Measurements from ENCODE around the gene TNIP2.

Gene TNIP2

DNA sequence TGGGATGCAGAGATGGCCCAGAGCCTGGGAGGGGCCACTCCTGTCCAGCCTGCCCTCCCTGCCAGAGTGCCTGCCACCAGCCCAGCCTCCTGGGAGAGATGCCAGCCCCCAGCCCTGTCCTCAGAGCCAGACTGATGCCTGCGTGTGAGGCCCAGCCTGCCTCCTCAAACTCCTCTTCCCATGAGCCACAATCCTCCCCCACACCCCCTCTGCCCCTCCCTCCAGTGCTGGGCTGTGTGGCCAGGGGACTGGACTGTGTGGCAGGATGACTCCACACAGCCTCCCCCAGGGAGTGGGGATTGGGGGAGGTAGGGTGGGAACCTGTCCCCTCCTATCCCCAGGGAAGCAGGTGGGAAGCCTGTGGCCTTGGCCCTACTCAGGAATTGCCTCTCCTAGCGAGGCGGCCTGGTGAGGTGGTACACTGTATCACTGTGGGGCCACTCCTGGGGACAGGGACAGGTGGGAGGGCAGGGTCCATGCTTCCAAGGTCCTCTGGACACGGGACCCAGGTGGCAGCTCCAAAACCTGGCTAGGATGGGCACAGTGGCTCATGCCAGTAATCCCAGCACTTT lies 32.5 kb upstream of the TNIP2 start:
- Histone ChIP-seq H3K9me2 (replicated peaks; ENCODE audit: insufficient read depth, low read length) (no peaks in the 10 kb centered on the region), H3F3A (ENCODE audit: insufficient read depth, low read length) (0 out of 2 replicates have a peak, but pooled peaks cover 5% of the 10 kb centered on the region), H3K9ac (ENCODE audit: low read length) (no peak overlapping the region), H3K27me3 (replicated peaks; ENCODE audit: insufficient read depth, low read length) (no peaks in the 10 kb centered on the region), H3K9me3 (replicated peaks; ENCODE audit: insufficient read depth, low read length) (no peaks in the 10 kb centered on the region), H3K4me3 (ENCODE audit: low read length) (no peak overlapping the region), H3K27ac (ENCODE audit: low read length) (no peak overlapping the region), H2AFZ (ENCODE audit: low read length) (no peak overlapping the region), H3K36me3 (replicated peaks; ENCODE audit: insufficient read depth, low read length) (no peaks in the 10 kb centered on the region), H3K4me1 (ENCODE audit: low read length) (peaks cover 28% of the 10 kb centered on the region), H4K20me1 (ENCODE audit: insufficient read depth, low read length) (no peaks in the 10 kb centered on the region), H3K79me2 (ENCODE audit: low read length) (no peaks in the 10 kb centered on the region), H3K4me2 (ENCODE audit: low read depth, low read length) (no peak overlapping the region)
- TF ChIP-seq CTCF (IDR thresholded peaks at IDR 0.05; ENCODE audit: low read length) (no peak), EZH2 (optimal IDR thresholded peaks at IDR 0.05; ENCODE audit: low read depth, low read length) (no peak), EZH2phosphoT487 (IDR thresholded peaks at IDR 0.05; ENCODE audit: low read length) (no peak)
- DNase-seq = no peak

DNA sequence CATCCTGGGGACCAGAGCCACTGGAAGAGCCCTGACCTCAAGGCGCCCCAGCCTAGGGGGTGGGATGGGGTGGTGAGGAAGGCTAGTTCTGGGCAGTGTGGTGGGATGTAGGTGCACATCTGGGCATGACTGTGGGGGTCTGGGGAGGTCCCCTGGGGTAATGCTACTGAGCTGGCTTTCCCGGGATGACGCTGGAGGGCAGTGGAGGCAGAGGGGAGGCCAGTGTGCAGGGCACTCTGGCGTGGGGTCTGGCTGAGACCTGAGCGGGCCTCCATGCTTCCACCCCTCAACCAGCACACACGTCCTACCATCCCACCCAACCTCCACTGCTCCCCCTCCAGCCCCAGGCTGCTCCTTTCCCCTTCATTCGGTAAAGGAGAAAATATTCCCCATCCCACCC lies 32.0 kb upstream of the TNIP2 start:
- Histone ChIP-seq H3K27me3 (replicated peaks; ENCODE audit: insufficient read depth, low read length) (no peaks in the 10 kb centered on the region), H3K9me3 (replicated peaks; ENCODE audit: insufficient read depth, low read length) (no peaks in the 10 kb centered on the region), H3K4me3 (ENCODE audit: low read length) (no peak overlapping the region), H3K36me3 (replicated peaks; ENCODE audit: insufficient read depth, low read length) (no peaks in the 10 kb centered on the region), H2AFZ (ENCODE audit: low read length) (peak overlapping the region; percentile 85), H3K9me2 (replicated peaks; ENCODE audit: insufficient read depth, low read length) (no peaks in the 10 kb centered on the region), H3F3A (ENCODE audit: insufficient read depth, low read length) (0 out of 2 replicates have a peak, but pooled peaks cover 5% of the 10 kb centered on the region), H3K79me2 (ENCODE audit: low read length) (no peaks in the 10 kb centered on the region), H3K4me1 (ENCODE audit: low read length) (peaks cover 28% of the 10 kb centered on the region), H3K9ac (ENCODE audit: low read length) (peak overlapping the region; percentile 32; the same call in 1 of the 2 replicates), H3K27ac (ENCODE audit: low read length) (peak overlapping the region; percentile 36; the same call in 1 of the 2 replicates), H4K20me1 (ENCODE audit: insufficient read depth, low read length) (no peaks in the 10 kb centered on the region), H3K4me2 (ENCODE audit: low read depth, low read length) (peak overlapping the region; percentile 67; the same call in 1 of the 2 replicates)
- TF ChIP-seq EZH2 (optimal IDR thresholded peaks at IDR 0.05; ENCODE audit: low read depth, low read length) = no peak
- no peak for TF ChIP-seq EZH2phosphoT487 (IDR thresholded peaks at IDR 0.05; ENCODE audit: low read length)
- no peak for TF ChIP-seq CTCF (IDR thresholded peaks at IDR 0.05; ENCODE audit: low read length)
- DNase-seq = no peak

DNA sequence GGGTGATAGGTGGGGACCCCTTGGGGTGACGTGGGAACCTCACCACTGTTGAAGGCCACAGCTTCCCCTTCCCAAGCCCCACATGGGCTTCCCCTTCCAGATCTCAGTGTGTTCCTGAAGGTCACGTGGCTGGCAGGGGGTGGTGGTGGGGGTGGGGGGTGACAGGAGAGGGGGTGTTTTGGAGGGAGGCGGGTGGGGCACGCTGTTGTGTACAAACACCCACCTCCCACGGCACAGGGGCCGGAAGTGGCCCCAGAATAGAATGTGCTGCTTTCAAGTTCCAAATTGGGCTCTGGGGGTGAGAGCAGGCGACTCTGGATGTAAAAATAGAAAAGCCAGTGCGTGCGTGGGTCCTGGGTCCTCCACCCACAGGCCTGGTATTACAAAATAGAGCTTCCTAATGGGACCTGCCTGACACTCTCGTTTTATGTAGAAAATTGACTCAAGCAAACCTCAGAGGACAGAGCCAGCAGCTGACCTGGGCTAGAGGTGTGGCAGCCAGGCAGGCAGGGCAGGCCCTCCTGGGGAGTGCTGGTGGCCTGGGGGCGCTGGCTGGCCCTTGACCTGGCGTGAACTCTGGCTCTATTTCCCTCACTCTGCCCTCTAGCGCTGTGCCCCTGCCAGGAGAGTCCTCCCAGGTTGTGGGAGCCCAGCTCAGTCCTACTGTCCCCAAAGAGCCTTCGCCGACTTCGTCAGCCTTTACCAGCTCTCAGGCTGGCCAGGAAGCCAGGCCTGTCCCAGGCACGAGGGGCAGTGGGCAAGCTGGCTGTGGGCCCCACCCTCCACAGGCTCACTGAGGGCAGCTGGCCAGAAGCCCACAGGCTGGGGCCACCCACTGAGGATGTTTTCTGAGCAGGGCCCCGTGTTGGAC lies 31.3 kb upstream of the TNIP2 start:
- Histone ChIP-seq H3K4me1 (ENCODE audit: low read length) (peaks cover 28% of the 10 kb centered on the region), H3K36me3 (replicated peaks; ENCODE audit: insufficient read depth, low read length) (no peaks in the 10 kb centered on the region), H3K4me3 (ENCODE audit: low read length) (no peak overlapping the region)

More for the DNA sequence above, 31.3 kb upstream of the TNIP2 start:
- H3K4me2 ChIP-seq (ENCODE audit: low read depth, low read length) = peak overlapping the region; percentile 67; the same call in 1 of the 2 replicates
- no peaks in the 10 kb centered on the region for H3K79me2 ChIP-seq (ENCODE audit: low read length)
- no peaks in the 10 kb centered on the region for H3K9me3 ChIP-seq (replicated peaks; ENCODE audit: insufficient read depth, low read length)
- 0 out of 2 replicates have a peak, but pooled peaks cover 5% of the 10 kb centered on the region for H3F3A ChIP-seq (ENCODE audit: insufficient read depth, low read length)
- H3K9ac ChIP-seq (ENCODE audit: low read length) = peak overlapping the region; percentile 32; the same call in 1 of the 2 replicates
- H3K27ac ChIP-seq (ENCODE audit: low read length) = peak overlapping the region; percentile 36; the same call in 1 of the 2 replicates
- H2AFZ ChIP-seq (ENCODE audit: low read length) = peak overlapping the region; percentile 85
- peak; percentile 35 for DNase-seq
- H4K20me1 ChIP-seq (ENCODE audit: insufficient read depth, low read length) = no peaks in the 10 kb centered on the region
- H3K27me3 ChIP-seq (replicated peaks; ENCODE audit: insufficient read depth, low read length) = no peaks in the 10 kb centered on the region
- TF ChIP-seq CTCF (IDR thresholded peaks at IDR 0.05; ENCODE audit: low read length) = peak; percentile 31
- no peak for TF ChIP-seq EZH2phosphoT487 (IDR thresholded peaks at IDR 0.05; ENCODE audit: low read length)
- no peaks in the 10 kb centered on the region for H3K9me2 ChIP-seq (replicated peaks; ENCODE audit: insufficient read depth, low read length)

Data from MM.1S (cell line).